HFFc6 (cell line): ENCODE data around the gene NSG2. TPM values are rescaled to one million over a fixed set of nuclear protein-coding genes. Genes with fewer than 3 reads are reported as not detected.

ENCODE experiments used
- DNase-seq: peaks from one replicate; pipeline ENCODE4 v3.0.0-alpha.2; 2018
- H3K27ac Mint-ChIP-seq: 2 replicates; pipeline ENCODE4 v1.8.0; 2020; ENCODE audit warnings: mild to moderate bottlenecking, mixed read lengths
- H3K27me3 Mint-ChIP-seq: 2 replicates; pipeline ENCODE4 v1.8.0; 2021; ENCODE audit warnings: mild to moderate bottlenecking, moderate library complexity, mixed read lengths; ENCODE audit not compliant: insufficient read depth
- H3K36me3 Mint-ChIP-seq: 2 replicates; pipeline ENCODE4 v1.8.0; 2021; ENCODE audit warnings: low read depth, mixed read lengths
- H3K4me1 Mint-ChIP-seq: 2 replicates; pipeline ENCODE4 v1.8.0; 2020; ENCODE audit warnings: low read depth, mixed read lengths
- H3K4me3 Mint-ChIP-seq: 2 replicates; pipeline ENCODE4 v1.8.0; 2020; ENCODE audit warnings: mild to moderate bottlenecking, moderate library complexity, mixed read lengths
- H3K9me3 Mint-ChIP-seq: 2 replicates; pipeline ENCODE4 v1.8.0; 2020; ENCODE audit warnings: mild to moderate bottlenecking, mixed read lengths
- total RNA-seq, 6 experiments: library from RNA; stranded (reverse); fragmentation: NEBNext Ultra II Directional; extraction: Animal tissue kit (Norgen Biotek cat#: 25700); gene quantifications; 2 replicates in 1 of 6; 3 replicates in 5 of 6; pipeline ENCODE4 v1.2.3, GENCODE V29; 2021
- TF ChIP-seq, protein P1 (sequence below): fragments of 200-600 bp; sonication (generic); IDR thresholded peaks from 2 replicates; pipeline ENCODE4 v1.5.0; 2021; ENCODE audit warnings: antibody characterized with exemption, mild to moderate bottlenecking

NSG2 gene
- total RNA-seq, 6 experiments from 2014 or later, result not detected

GRCh38 chr5:174110310-174110709 is 64.8 kb downstream of the NSG2 start:
- no peak overlapping the region for H3K27ac Mint-ChIP-seq
- H3K36me3 Mint-ChIP-seq, result no peaks in the 10 kb centered on the region; the same call in 1 of the 2 replicates
- H3K4me1 Mint-ChIP-seq, result no peaks in the 10 kb centered on the region
- no peak for DNase-seq
- peaks cover 46% of the 10 kb centered on the region for H3K9me3 Mint-ChIP-seq
- H3K4me3 Mint-ChIP-seq, result no peak overlapping the region
- no peaks in the 10 kb centered on the region for H3K27me3 Mint-ChIP-seq
- TF ChIP-seq, protein P1, sequence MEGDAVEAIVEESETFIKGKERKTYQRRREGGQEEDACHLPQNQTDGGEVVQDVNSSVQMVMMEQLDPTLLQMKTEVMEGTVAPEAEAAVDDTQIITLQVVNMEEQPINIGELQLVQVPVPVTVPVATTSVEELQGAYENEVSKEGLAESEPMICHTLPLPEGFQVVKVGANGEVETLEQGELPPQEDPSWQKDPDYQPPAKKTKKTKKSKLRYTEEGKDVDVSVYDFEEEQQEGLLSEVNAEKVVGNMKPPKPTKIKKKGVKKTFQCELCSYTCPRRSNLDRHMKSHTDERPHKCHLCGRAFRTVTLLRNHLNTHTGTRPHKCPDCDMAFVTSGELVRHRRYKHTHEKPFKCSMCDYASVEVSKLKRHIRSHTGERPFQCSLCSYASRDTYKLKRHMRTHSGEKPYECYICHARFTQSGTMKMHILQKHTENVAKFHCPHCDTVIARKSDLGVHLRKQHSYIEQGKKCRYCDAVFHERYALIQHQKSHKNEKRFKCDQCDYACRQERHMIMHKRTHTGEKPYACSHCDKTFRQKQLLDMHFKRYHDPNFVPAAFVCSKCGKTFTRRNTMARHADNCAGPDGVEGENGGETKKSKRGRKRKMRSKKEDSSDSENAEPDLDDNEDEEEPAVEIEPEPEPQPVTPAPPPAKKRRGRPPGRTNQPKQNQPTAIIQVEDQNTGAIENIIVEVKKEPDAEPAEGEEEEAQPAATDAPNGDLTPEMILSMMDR, result no peak

DNA sequence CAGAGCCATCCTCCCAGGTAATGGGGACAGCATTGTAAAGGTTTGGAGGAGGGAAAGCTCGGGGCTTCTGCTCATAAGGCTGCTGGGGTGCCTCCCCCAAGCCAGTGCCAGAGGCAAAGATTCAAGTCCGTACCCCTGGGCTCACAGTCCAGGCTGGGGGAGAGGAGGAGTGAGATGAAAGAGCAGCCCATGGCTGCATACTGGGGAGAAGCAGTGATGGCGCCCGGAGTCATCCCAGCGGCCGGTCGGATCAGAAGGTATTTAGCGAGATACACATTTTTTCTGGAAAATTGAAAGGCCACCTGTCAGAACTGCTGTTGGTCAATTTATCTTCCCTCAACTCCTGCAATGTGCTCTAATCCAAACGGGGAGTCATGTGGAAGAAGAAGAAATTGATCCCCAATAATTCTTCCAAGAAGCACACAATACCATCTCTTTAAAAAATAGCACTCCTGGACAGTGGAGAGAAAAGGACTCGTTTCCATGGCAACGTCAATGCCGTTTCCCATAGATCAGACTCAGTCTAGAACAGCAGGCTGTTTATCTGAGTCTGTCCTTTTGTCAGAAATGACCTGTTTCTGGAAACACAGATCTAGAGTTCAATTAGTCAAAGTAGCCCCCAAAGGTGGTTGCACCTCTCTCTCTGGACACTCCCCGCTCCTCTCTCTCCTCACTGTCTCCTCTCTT is 65.9 kb downstream of the NSG2 start:
- no peaks in the 10 kb centered on the region for H3K4me1 Mint-ChIP-seq
- no peak overlapping the region for H3K27ac Mint-ChIP-seq
- H3K4me3 Mint-ChIP-seq, result no peak overlapping the region
- H3K36me3 Mint-ChIP-seq, result no peaks in the 10 kb centered on the region
- TF ChIP-seq, protein P1, result no peak
- DNase-seq, result no peak
- H3K27me3 Mint-ChIP-seq, result no peaks in the 10 kb centered on the region
- peaks cover 48% of the 10 kb centered on the region for H3K9me3 Mint-ChIP-seq

- H3K4me3 Mint-ChIP-seq, result no peak overlapping the region
- peaks cover 32% of the 10 kb centered on the region for H3K9me3 Mint-ChIP-seq
- TF ChIP-seq, protein P1, result no peak
- H3K36me3 Mint-ChIP-seq, result no peaks in the 10 kb centered on the region
- no peak for DNase-seq
- H3K4me1 Mint-ChIP-seq, result no peaks in the 10 kb centered on the region
- H3K27ac Mint-ChIP-seq, result no peak overlapping the region
- H3K27me3 Mint-ChIP-seq, result no peaks in the 10 kb centered on the region
These were observed 69.7 kb downstream of the NSG2 start for GRCh38 chr5:174115226-174115625.

DNA sequence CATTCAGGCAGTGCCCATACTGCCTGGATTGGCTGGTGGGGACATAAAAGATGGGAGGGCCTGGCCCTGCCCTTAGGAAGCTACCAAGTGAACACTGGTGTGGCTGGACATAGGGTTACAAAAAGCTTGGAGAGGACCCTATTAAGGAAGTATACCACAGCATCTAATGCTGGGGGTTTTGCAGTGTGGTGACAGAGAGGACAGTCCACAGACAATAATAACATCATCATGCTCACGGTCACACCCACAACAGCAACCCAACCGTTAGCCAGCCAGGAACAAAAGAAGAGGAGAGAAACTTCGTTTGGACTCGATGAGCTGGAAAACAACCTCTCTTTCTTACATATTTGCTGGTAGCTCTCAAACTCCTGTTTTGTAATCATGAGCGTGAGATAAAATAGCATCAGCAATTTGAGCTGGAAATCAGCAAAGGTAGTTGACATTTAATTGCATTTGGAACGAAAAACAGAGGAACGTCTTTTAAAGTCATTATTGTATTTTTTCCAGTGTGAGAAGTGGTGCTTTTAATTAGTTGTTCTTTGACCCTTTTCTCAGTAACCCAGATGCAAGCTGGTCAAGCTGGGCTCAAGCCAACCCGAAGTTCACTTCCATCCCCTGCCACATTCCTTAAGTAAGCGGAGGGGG is 73.4 kb downstream of the NSG2 start:
- DNase-seq, result no peak
- no peaks in the 10 kb centered on the region for H3K36me3 Mint-ChIP-seq
- H3K27ac Mint-ChIP-seq, result no peak overlapping the region
- no peak overlapping the region for H3K4me3 Mint-ChIP-seq
- peaks cover 30% of the 10 kb centered on the region; the same call in 1 of the 2 replicates for H3K9me3 Mint-ChIP-seq
- peaks cover 1% of the 10 kb centered on the region; the same call in 1 of the 2 replicates for H3K27me3 Mint-ChIP-seq
- H3K4me1 Mint-ChIP-seq, result no peaks in the 10 kb centered on the region
- TF ChIP-seq, protein P1, result no peak

DNA sequence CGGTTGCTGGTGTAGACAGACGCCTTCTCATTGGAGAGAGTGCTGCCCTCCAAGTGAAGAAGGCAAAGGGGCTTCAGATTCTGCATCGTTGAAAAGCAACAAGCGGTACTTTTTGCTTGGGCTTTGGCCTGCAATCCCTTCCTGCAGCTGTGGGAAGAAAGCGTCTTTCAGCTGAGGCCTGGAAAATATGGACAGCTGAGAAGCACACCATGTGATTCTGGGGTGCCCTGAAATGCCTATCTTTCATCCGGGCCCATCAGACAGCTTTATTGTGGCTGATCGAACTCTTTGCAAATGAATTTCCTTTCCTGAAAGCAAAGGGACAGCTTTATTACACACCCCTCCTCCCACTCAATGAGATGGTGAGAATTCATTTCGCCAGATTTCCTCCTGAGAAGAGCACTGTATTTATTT is 74.0 kb downstream of the NSG2 start:
- H3K27ac Mint-ChIP-seq, result no peak overlapping the region
- H3K27me3 Mint-ChIP-seq, result peaks cover 1% of the 10 kb centered on the region; the same call in 1 of the 2 replicates
- H3K4me3 Mint-ChIP-seq, result no peak overlapping the region
- no peaks in the 10 kb centered on the region for H3K36me3 Mint-ChIP-seq
- H3K4me1 Mint-ChIP-seq, result no peaks in the 10 kb centered on the region
- no peak for DNase-seq
- H3K9me3 Mint-ChIP-seq, result peaks cover 35% of the 10 kb centered on the region; the same call in 1 of the 2 replicates
- TF ChIP-seq, protein P1, result no peak
